NCI-H2196 (cell line): Measurements from ENCODE around the gene TP53BP2.
A peak's percentile ranks its signal among the peaks of the same experiment; 100 is the strongest.

Experiments used
- DNase-seq: peaks from one replicate; lab custom pipeline; 2025; ENCODE audit not compliant: unreplicated experiment; lab: John Stamatoyannopoulos, UW

Gene TP53BP2

DNA sequence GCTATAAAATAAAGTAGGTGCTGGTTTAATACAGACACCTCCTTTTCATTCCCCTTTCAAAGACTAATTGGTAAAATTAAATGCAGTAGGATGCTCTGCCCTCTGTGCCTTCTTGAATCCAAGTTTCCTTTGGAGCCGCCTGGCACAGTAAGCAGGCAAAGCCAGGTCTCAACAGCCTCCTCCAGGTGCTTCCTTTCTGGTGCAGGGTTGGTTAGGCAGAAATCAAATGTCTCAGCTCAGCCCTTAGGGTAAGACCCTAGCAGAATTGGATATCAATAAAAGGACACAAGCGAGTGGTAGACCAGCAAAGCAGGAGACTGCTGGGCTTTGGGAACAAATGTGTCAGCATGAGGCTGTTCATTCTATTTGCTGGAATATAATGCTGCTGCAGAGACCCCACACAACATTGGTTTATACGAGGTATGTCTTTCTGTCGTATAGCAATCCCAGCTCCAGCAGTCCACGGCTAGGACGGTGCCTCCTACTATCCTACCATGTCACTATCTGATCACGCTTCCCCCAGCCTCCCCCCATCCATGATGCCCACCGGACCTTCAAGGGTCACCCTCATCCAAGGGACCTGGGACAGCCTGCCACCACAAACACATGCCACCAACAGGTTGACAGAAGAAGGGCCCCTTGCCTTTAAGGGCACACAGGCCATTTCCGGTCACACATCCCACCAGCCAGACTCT is 75.0 kb downstream of the TP53BP2 start:
- DNase-seq, result no peak

DNA sequence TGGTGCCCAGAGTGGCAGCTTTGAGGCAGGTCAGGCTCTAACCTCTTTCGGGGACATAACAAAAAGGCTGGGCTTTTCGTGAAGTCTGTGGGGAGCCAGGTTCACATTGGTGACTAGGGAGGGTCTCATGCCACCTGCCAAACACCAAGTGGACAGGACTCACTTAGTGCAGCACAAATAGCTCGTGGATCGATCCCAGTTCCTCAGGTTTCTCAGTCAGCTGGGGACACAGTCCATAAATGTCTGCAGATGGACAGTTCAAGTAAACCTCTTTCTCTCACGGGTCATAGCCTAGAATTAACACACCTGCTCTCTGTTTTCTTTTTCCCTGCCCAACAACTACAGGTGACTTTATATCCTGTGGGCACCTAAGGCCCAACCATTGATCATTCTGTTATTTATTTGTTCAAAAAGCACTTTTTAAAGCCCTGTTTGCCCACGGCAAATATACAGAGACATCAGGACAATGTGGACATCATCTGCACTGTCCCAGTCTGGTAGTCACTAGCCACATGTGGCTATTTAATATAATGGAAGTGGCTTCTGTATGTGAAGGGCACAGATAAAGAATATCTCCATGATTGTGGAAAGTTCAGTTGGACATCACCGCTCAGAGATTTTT is 79.9 kb downstream of the TP53BP2 start:
- peak; percentile 56 for DNase-seq

DNA sequence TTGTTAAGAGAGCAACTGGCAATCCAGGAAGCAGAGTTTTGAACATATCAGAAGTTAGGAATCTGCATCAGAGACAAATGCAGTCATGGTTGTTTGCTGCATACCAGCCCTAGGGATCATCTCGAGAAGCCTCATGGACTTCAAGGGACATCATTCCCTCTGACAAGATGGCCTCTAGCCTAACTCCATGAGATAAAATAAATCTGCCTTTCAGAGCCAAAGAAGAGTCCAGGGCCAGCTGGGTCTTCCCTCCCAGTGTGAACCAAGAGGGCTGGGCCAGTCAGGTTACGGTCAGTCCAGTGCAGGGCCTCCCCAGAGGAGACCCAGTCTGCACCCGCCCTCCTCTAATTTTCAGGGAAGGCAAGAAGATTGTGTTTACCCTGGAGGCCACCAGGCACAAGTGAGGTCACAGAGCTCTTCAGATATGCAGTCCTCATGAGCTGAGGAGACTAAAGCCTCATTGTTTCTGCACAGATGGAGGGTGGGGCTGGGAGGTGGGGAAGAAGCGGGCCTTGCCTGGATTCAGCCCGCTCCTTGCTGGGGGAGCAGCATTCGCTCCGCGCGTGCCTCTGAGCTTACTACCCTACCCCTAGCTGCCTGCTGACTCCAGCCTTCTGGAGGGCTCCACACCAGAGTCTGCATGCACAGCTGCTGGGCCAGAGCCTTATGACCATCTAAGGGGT is 80.6 kb downstream of the TP53BP2 start:
- DNase-seq, result peak; percentile 86

DNA sequence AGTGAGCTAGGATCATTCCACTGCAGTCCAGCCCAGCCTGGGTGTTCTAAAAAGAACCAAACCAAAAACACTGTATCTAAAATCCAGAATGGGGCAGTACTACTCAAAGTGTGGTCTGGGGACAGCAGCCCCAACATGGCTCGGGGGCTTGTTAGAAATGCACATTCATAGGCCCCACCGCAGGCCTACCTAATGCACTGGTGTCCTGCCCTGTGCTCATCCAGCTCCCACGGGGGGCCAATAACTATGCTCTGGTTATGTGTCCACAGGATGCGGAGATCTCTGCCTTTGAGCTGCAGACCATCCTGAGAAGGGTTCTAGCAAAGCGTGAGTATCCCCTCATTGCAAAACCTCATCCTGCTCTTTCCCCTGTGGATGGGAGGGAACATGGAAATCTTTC is 81.9 kb downstream of the TP53BP2 start:
- DNase-seq, result no peak

DNA sequence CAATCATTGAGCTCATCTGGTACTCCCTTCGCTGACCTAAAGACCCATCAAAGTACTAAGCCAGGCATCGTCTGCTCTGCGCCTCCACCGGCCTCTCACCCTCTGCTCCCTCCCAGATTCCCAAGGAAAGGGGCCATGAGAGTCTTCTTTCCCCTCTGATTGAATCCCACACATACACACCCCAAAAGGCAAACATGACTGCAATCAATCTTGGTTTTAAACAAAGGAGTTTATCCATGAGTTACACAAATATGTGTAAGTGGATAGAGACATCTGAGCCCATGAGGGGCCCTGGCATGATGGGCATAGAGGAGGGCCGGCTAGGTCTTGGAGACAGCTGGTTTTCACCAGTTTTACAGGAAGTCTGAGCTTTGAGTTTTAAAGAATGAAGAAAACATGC is 82.5 kb downstream of the TP53BP2 start:
- no peak for DNase-seq

DNA sequence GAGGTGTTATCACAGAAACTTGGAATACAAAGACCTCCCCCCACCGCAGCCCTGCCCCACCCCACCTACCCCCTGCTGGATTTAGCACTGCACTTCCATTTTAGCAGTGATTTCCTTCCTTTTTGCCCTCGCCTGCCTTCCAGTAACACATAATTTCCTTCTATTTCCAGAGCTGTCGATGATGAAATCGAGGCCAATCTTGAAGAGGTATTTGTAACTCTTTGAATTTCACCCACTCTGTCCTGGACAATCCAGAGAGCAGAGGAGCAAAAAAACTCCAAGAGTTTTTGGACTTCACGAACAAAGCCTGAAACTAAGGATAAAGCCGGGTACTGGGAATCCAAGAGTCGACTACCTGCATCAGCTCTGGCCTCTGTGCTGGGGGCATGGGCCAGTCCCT is 84.3 kb downstream of the TP53BP2 start:
- no peak for DNase-seq

DNA sequence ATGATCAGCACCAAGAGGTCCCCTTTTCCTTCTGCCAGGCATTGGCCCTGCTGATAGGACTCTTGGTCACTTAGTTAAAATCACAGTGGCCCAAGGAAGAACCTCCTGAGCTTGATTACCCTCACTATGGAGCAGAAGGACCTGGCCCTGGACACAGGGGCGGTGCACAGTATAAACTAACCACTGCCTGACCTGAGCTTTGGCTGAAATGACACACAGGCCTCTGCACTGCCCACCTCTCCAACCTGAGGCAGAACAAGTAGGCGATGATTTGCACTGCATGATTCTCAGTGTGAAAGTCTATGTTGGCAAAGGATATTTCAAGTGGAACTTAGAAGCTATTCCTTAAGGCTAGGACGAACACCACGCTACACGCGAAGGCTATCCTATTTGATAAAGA is 84.9 kb downstream of the TP53BP2 start:
- DNase-seq, result no peak

DNA sequence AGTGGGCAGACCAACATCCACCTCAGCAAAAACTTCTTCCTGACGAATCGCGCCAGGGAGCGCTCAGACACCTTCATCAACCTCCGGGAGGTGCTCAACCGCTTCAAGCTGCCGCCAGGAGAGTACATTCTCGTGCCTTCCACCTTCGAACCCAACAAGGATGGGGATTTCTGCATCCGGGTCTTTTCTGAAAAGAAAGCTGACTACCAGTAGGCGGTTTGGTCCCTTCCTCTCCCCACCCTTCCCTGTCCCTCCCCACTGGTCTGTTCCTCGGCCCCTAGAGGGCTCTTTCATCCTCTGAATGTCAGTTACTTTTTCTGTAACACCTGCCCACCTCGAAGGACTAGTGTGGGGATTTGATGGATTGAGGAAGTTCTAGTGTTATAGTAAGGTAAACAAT is 86.5 kb downstream of the TP53BP2 start:
- DNase-seq, result no peak

DNA sequence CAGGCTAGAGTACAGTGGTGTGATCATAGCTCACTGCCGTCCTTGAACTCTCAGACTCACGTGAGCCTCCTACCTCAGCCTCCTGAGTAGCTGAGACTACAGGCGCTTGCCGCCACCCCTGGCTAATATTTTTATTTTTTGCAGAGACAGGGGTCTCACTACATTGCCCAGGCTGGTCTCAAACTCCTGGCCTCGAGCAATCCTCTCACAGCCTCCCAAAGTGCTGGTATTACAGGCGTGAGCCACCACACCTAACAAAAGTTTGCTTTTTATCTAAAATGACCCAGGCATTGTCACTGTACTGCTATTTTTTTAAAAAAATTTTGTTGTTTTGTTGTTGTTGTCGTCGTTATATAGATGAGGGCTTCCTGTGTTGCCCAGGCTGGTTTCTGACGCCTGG is 87.0 kb downstream of the TP53BP2 start:
- DNase-seq, result no peak

DNA sequence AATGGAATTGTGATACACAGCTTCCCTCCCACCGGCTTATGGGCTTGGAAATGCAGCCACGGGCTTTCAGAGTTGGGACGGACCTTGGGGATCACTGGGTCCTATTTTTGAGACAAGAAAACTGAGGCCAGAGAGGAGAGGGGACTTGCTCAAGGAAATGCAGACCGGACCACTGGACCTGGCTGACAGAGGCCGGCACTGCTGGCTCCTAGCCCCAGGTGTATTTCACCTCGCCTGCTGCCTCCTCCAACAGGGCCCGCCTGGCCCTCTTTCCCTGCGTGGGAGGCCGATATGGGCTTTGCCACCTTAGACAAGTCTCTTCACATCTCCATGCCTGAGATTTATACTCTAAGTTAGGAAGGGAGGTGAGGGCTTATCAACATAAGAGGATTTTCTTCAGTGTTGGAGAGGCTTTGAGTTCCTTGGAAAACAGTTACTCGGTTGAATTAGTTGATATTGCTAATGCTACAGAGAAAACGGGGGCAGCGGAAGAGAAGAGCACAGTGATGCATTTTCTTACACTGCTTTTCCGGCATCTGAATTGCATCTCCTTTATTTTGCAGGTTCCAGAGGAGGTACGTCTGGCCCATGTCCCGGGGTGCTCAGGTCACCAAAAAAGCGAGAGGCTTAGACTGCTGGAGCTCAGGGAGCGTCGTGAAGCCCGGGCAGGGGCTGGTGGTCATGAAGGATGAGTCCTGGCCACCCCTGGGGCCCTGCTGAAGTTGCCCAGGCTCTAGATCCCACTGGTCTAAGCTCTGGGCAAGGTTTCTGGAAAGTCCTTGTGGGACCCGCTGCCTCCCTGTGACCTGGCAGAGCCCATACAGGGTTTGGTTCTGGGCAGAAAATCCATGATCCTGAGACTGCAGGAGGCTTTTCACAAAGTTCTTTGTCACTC is 88.7 kb downstream of the TP53BP2 start:
- no peak for DNase-seq

DNA sequence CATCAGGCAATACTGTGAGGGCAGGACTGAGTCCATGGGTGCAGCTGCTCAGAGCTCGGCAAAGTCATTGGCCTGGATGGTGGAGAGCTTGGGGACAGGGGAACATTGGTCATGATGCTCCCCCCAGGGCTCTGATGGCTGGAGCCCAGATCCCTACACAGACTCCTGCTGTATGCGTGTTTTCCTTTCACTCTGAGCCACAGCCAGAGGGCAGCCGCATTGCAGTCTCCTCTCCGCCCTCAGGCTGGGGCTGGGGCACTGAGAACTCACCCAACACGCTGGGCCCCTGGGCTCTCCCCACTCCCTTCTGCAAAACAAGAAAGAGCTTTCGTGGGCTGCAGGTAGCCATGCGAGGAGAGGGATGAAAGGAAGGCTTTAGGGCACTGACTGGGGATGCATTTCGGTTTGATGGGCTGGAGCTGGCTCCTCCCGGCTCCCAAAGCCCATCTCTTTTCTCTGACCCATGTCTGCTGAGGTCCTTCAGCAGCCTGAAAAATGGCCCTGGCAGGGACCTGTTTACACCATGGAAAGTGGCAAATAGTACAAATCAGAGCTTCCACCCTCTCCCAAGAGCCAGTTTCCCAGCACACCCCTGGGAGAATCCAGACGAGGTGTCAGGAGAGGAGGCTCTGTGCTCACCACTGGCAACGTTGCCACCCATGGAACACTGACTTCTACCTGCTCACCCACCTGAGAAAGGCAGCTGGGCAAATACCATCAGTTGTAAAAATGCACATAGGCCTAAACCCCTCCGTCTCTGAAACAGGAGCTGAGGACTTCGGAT is 89.6 kb downstream of the TP53BP2 start:
- no peak for DNase-seq

DNA sequence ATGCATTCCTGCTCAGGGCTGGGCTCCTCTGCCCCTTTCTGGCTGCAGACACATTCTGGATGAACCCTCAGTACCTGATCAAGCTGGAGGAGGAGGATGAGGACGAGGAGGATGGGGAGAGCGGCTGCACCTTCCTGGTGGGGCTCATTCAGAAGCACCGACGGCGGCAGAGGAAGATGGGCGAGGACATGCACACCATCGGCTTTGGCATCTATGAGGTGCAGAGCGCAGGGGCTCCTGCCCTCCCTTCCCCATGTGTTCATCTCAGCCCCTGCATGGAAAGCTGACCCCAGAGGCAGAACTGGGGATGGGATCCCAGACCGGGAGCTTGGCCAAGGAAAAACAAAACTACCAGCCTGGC is 90.3 kb downstream of the TP53BP2 start:
- DNase-seq, result no peak

DNA sequence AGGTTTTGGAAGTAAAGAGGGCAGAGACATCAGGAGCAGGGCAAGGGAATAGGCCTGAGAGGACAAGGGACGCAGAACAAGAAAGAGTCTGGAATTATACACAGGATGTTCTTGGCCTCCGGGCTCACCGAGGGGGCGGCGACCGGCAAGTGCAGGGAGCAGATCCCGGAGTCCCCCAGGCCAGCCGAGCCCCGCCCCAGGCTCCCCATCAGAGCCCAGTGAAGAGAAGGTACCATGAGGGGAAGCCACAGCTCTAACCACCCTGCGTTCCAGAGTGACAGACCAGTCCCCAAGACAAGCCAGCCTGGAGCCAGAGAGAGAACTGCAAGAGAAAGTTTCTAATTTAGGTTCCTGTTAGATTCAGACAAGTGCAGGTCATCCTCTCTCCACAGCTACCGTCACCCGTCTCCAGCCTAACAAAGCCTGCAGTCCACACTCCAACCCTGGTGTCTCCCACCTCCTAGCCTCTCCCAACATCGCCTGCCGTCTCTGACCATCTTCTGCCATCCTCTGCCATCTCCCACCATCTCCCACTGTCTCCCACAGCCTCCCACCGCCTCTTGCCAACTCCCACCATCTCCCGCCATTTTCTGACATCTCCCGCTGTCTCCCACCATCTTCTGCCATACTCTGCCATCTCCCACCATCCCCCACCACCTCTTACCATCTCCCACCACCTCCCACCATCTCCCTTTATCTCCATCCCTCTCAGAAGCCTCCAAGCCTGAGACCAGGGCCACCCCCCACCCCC is 90.9 kb downstream of the TP53BP2 start:
- no peak for DNase-seq

DNA sequence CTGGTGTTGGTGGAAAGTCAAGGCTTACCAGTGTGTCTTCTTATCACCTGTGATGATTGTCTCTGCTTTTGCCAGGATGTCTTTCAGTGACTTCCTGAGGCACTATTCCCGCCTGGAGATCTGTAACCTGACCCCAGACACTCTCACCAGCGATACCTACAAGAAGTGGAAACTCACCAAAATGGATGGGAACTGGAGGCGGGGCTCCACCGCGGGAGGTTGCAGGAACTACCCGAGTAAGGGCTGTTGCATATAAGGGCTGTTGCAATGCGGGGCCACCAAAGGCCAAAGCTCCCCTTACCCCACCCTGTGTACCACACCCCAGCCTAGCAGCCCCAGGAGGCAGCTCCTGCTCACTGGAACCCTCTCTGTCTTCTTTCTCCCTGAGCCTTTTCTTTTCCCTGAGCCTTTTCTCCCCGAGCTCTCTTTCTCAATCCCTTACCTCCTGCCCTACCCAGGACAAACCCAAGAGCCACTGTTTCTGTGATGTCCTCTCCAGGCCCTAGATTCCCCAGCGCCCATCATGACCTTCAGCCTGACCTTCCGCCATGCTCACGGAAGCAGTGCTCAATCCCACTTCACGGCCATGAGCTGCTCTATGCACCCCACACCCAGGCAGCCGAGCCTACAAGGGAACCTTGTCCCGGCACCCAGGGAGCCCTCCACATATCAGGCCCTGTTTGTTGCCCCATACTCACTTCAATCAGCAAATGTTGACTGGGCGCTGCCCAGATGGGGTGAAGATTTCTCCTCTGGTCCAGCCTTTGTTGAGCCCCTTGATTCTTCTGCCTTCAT is 92.8 kb downstream of the TP53BP2 start:
- DNase-seq, result no peak

DNA sequence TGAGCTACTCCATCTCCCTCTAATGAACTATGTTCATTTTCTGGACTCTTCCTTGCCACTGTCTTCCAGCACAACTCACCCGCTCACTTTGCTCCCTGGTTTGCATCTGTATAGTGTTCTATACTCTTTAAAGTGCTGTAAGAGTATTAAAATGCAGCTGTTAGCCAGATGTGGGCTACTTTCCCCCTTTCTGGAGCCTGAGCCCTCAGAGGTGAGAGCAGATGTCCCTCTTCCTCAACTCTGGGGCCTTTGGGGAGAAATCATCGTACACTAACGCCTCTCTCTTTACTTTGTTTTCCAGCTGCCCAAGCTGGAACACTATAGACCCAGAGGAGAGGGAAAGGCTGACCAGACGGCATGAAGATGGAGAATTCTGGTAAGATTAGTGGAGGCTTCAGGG is 94.1 kb downstream of the TP53BP2 start:
- no peak for DNase-seq

DNA sequence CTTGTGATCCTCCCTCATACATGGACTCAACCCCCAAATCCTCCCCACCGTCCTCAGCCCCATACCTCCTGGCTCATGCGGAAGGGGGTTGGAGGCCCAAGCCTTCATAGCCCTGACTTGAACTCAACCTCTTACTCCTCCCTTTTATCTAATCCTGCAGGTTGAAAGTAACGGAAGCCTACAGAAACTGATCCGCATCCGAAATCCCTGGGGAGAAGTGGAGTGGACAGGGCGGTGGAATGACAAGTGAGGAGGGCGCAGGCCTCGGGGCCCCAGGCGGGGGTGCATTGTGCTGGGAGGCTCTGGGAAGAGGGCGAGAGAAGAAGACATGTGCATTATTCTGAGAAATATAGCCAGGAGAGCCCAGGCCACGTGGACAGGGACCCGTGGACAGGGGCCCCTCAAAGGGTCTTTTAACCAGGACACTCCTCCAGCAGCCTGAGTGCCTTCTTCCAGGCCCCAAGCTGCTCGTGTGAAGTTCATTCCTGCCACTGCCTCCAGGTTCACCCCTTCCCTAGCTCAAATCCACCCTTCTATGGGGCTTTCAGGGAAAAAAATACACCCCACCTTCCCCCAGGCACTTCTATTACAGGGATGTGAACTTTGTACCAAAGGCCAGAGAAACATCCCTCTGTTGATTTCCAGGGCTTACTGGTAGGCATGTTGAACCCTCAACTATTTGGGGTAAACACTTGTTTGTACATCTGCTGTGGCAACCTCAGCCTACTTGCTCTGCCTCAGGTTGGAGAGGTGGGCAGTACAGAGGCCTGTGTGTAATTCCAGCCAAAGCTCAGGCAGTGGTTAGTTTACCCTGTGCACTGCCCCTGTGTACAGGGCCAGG is 94.8 kb downstream of the TP53BP2 start:
- no peak for DNase-seq

DNA sequence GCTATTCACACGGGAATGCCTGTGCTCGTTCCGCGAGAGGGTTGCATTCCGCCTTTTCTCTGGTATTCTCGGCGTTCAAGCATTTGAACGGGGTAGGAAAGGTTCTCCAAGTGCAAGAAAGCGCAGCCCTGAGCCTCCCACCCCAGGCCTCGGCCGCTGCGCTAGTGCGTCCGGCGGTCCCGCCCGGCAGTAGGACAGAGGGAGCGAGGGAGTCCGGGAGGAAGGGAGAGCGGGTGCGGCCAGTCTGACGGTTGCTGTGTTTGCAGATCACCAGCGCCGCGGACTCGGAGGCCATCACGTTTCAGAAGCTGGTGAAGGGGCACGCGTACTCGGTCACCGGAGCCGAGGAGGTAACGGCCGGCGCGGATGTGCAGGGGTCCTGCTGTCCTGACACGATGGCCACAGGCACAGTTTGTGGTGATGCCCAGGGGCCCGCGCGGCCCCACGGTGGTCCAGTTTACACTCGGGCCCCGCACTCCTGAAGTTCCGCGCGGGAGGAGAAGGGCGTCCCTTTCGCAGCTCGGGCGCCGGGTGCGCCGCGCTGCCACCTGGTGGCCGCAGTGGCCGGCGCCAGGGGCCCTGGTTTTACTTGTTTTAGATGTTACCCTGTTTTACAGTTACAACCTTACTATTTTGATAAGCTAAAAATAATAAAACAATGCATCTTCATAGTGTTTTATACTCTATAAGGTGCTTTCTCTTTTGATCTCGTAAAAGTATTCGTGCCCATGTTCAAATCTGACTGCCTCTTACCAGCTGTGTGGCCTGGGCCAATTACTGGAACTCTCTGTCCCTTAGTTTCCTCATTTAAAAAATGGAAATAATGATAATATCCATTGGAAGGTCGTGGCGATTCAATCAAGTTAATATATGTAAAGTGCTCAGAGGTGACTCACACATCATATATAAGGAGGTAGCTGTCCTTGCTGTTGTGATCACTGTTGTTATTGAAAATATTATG is 96.7 kb downstream of the TP53BP2 start:
- DNase-seq, result peak; percentile 7
